SK-N-SH treated with all-trans-retinoic acid at 6 μM for 48 hours (cell line): ENCODE results near the gene SNRK.

Source experiments
- ATAC-seq: fragments of 200-7000 bp; cut with Tn5 transposase; 3 replicates; pipeline ENCODE4 v1.9.1; 2020; ENCODE audit warnings: mild to moderate bottlenecking, moderate library complexity
- ARNTL ChIP-seq: fragments of 450-650 bp; formaldehyde crosslinking; IDR thresholded peaks from 2 replicates; pipeline ENCODE4 v1.5.0; 2020; ENCODE audit warnings: low read depth, mild to moderate bottlenecking, moderate library complexity, borderline replicate concordance
- BACH2 ChIP-seq: fragments of 250-450 bp; sonication (Bioruptor Pico); IDR thresholded peaks from 2 replicates; pipeline ENCODE4 v1.9.0; 2021; ENCODE audit warnings: mild to moderate bottlenecking, borderline replicate concordance
- CSDC2 ChIP-seq: fragments of 250-450 bp; sonication (Bioruptor Pico); IDR thresholded peaks from 2 replicates; pipeline ENCODE4 v1.5.0; 2020; ENCODE audit warnings: mild to moderate bottlenecking, moderate library complexity
- CSRNP3 ChIP-seq: fragments of 250-450 bp; sonication (Bioruptor Pico); IDR thresholded peaks from 2 replicates; pipeline ENCODE4 v1.5.1; 2021; ENCODE audit warnings: mild to moderate bottlenecking, moderate library complexity
- ESRRG ChIP-seq: fragments of 250-450 bp; sonication (Bioruptor Pico); IDR thresholded peaks from 2 replicates; pipeline ENCODE4 v1.6.1; 2021; ENCODE audit warnings: mild to moderate bottlenecking
- GLIS3 ChIP-seq: fragments of 250-450 bp; sonication (Bioruptor Pico); IDR thresholded peaks from 2 replicates; pipeline ENCODE4 v1.5.0; 2020; ENCODE audit warnings: mild to moderate bottlenecking, moderate library complexity
- ISL1 ChIP-seq: fragments of 250-450 bp; sonication (Bioruptor Pico); IDR thresholded peaks from 2 replicates; pipeline ENCODE4 v2.1.2; 2022; ENCODE audit warnings: mild to moderate bottlenecking, moderate library complexity
- OSR1 ChIP-seq: fragments of 250-450 bp; sonication (Bioruptor Pico); IDR thresholded peaks from 2 replicates; pipeline ENCODE4 v1.8.0; 2022; ENCODE audit warnings: moderate library complexity, mild to moderate bottlenecking, inconsistent platforms
- PPARA ChIP-seq: fragments of 250-450 bp; sonication (Bioruptor Pico); IDR thresholded peaks from 2 replicates; pipeline ENCODE4 v1.5.0; 2020; ENCODE audit warnings: mild to moderate bottlenecking, borderline replicate concordance
- RARB ChIP-seq: fragments of 250-450 bp; sonication (Bioruptor Pico); IDR thresholded peaks from 2 replicates; pipeline ENCODE4 v1.8.0; 2021; ENCODE audit warnings: mild to moderate bottlenecking, moderate library complexity
- SNAI2 ChIP-seq: fragments of 250-450 bp; sonication (Bioruptor Pico); IDR thresholded peaks from 2 replicates; pipeline ENCODE4 v1.5.0; 2020; ENCODE audit warnings: mild to moderate bottlenecking, moderate library complexity
- TCF4 ChIP-seq: fragments of 250-450 bp; sonication (Bioruptor Pico); IDR thresholded peaks from 2 replicates; pipeline ENCODE4 v1.8.0; 2021; ENCODE audit warnings: mild to moderate bottlenecking, moderate library complexity, borderline replicate concordance
- TOX ChIP-seq: fragments of 250-450 bp; sonication (Bioruptor Pico); IDR thresholded peaks from 2 replicates; pipeline ENCODE4 v1.8.0; 2021; ENCODE audit warnings: mild to moderate bottlenecking, moderate library complexity, borderline replicate concordance
- ZC3H10 ChIP-seq: fragments of 250-450 bp; sonication (Bioruptor Pico); IDR thresholded peaks from 2 replicates; pipeline ENCODE4 v1.5.1; 2021; ENCODE audit warnings: mild to moderate bottlenecking, moderate library complexity
- ZFP3 ChIP-seq: fragments of 250-450 bp; sonication (Bioruptor Pico); IDR thresholded peaks from 2 replicates; pipeline ENCODE4 v1.5.0; 2020; ENCODE audit warnings: mild to moderate bottlenecking, moderate library complexity
- ZFP30 ChIP-seq: fragments of 450-650 bp; formaldehyde crosslinking; IDR thresholded peaks from 2 replicates; pipeline ENCODE4 v1.5.0; 2022; ENCODE audit warnings: mild to moderate bottlenecking, moderate library complexity
- ZNF565 ChIP-seq: fragments of 450-650 bp; formaldehyde crosslinking; conservative IDR thresholded peaks from 2 replicates; pipeline ENCODE4 v1.5.0; 2020; ENCODE audit warnings: low read depth, mild to moderate bottlenecking, moderate library complexity
- ZNF70 ChIP-seq: fragments of 450-650 bp; formaldehyde crosslinking; IDR thresholded peaks from 2 replicates; pipeline ENCODE4 v1.5.0; 2020; ENCODE audit warnings: mild to moderate bottlenecking, moderate library complexity
- ZNF8 ChIP-seq: fragments of 450-650 bp; formaldehyde crosslinking; IDR thresholded peaks from 2 replicates; pipeline ENCODE4 v1.5.0; 2020; ENCODE audit warnings: mild to moderate bottlenecking, moderate library complexity
- TF ChIP-seq, protein P1 (sequence below): fragments of 250-450 bp; sonication (Bioruptor Pico); IDR thresholded peaks from 2 replicates; pipeline ENCODE4 v1.8.0; 2020; ENCODE audit warnings: mild to moderate bottlenecking, moderate library complexity, borderline replicate concordance
- TF ChIP-seq, protein P2 (sequence below): fragments of 250-450 bp; sonication (Bioruptor Pico); IDR thresholded peaks from 2 replicates; pipeline ENCODE4 v1.5.1; 2020; ENCODE audit warnings: low read depth, mild to moderate bottlenecking, moderate library complexity
- TF ChIP-seq, protein P3 (sequence below): fragments of 250-450 bp; sonication (Bioruptor Pico); IDR thresholded peaks from 2 replicates; pipeline ENCODE4 v1.5.0; 2020; ENCODE audit warnings: mild to moderate bottlenecking, moderate library complexity

The SNRK gene

DNA sequence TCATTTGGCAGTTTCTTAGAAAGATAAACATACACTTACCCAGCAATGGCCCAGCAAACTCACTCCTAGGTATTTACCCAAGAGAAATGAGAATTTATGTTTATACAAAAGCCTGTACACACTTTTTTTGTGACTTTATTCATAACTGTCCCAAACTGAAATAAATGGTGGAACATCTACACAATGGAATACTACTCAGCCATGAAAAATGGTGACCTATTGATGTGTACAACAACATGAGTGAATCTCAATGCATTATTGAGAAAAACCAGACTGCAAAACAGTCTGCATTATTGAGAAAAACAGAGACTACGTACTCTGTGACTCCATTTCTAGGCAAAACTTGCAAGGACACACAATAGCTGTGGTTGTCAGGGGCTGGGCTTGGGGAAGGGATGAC, 37.2 kb downstream of the SNRK start (continued):
- TF ChIP-seq, protein P1, sequence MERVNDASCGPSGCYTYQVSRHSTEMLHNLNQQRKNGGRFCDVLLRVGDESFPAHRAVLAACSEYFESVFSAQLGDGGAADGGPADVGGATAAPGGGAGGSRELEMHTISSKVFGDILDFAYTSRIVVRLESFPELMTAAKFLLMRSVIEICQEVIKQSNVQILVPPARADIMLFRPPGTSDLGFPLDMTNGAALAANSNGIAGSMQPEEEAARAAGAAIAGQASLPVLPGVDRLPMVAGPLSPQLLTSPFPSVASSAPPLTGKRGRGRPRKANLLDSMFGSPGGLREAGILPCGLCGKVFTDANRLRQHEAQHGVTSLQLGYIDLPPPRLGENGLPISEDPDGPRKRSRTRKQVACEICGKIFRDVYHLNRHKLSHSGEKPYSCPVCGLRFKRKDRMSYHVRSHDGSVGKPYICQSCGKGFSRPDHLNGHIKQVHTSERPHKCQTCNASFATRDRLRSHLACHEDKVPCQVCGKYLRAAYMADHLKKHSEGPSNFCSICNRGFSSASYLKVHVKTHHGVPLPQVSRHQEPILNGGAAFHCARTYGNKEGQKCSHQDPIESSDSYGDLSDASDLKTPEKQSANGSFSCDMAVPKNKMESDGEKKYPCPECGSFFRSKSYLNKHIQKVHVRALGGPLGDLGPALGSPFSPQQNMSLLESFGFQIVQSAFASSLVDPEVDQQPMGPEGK (CRISPR knock-in tag): no peak
- TF ChIP-seq CSDC2 (CRISPR knock-in tag) (no peak), ESRRG (CRISPR knock-in tag) (no peak), CSRNP3 (no peak)

- no peak for ATAC-seq
- TF ChIP-seq PPARA: no peak
- TF ChIP-seq ZNF8 (CRISPR knock-in tag): no peak
- TF ChIP-seq, protein P1 (CRISPR knock-in tag): no peak
- no peak for TF ChIP-seq ARNTL
- no peak for TF ChIP-seq OSR1 (CRISPR knock-in tag)
- TF ChIP-seq ZFP30 (CRISPR knock-in tag): no peak
- no peak for TF ChIP-seq CSDC2 (CRISPR knock-in tag)
- TF ChIP-seq ZC3H10 (CRISPR knock-in tag): no peak
- TF ChIP-seq RARB (CRISPR knock-in tag): no peak
- TF ChIP-seq SNAI2: no peak
- TF ChIP-seq, protein P2, sequence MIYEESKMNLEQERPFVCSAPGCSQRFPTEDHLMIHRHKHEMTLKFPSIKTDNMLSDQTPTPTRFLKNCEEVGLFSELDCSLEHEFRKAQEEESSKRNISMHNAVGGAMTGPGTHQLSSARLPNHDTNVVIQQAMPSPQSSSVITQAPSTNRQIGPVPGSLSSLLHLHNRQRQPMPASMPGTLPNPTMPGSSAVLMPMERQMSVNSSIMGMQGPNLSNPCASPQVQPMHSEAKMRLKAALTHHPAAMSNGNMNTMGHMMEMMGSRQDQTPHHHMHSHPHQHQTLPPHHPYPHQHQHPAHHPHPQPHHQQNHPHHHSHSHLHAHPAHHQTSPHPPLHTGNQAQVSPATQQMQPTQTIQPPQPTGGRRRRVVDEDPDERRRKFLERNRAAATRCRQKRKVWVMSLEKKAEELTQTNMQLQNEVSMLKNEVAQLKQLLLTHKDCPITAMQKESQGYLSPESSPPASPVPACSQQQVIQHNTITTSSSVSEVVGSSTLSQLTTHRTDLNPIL (CRISPR knock-in tag): no peak
- no peak for TF ChIP-seq TOX
- no peak for TF ChIP-seq ESRRG (CRISPR knock-in tag)
- no peak for TF ChIP-seq TCF4 (CRISPR knock-in tag)
- TF ChIP-seq, protein P3, sequence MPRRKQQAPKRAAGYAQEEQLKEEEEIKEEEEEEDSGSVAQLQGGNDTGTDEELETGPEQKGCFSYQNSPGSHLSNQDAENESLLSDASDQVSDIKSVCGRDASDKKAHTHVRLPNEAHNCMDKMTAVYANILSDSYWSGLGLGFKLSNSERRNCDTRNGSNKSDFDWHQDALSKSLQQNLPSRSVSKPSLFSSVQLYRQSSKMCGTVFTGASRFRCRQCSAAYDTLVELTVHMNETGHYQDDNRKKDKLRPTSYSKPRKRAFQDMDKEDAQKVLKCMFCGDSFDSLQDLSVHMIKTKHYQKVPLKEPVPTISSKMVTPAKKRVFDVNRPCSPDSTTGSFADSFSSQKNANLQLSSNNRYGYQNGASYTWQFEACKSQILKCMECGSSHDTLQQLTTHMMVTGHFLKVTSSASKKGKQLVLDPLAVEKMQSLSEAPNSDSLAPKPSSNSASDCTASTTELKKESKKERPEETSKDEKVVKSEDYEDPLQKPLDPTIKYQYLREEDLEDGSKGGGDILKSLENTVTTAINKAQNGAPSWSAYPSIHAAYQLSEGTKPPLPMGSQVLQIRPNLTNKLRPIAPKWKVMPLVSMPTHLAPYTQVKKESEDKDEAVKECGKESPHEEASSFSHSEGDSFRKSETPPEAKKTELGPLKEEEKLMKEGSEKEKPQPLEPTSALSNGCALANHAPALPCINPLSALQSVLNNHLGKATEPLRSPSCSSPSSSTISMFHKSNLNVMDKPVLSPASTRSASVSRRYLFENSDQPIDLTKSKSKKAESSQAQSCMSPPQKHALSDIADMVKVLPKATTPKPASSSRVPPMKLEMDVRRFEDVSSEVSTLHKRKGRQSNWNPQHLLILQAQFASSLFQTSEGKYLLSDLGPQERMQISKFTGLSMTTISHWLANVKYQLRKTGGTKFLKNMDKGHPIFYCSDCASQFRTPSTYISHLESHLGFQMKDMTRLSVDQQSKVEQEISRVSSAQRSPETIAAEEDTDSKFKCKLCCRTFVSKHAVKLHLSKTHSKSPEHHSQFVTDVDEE (CRISPR knock-in tag): no peak
- no peak for TF ChIP-seq ZNF565 (CRISPR knock-in tag)
- TF ChIP-seq ZNF70 (CRISPR knock-in tag): no peak
- no peak for TF ChIP-seq BACH2 (CRISPR knock-in tag)
Observed at GRCh38 chr3:43326891-43327581, 40.7 kb downstream of the SNRK start.

GRCh38 chr3:43327582-43327979, 41.2 kb downstream of the SNRK start:
- ATAC-seq: no peak
- TF ChIP-seq TCF4 (CRISPR knock-in tag) (no peak), GLIS3 (CRISPR knock-in tag) (no peak), PPARA (no peak), CSDC2 (CRISPR knock-in tag) (no peak), ZNF8 (CRISPR knock-in tag) (no peak), TOX (no peak), ISL1 (CRISPR knock-in tag) (no peak), RARB (CRISPR knock-in tag) (no peak), ESRRG (CRISPR knock-in tag) (no peak), ZNF70 (CRISPR knock-in tag) (no peak), ZFP3 (CRISPR knock-in tag) (no peak)
- TF ChIP-seq, protein P1 (CRISPR knock-in tag): no peak
- TF ChIP-seq, protein P2 (CRISPR knock-in tag): no peak
